Measurements from ENCODE around the gene PRMT9.

The PRMT9 gene

DNA sequence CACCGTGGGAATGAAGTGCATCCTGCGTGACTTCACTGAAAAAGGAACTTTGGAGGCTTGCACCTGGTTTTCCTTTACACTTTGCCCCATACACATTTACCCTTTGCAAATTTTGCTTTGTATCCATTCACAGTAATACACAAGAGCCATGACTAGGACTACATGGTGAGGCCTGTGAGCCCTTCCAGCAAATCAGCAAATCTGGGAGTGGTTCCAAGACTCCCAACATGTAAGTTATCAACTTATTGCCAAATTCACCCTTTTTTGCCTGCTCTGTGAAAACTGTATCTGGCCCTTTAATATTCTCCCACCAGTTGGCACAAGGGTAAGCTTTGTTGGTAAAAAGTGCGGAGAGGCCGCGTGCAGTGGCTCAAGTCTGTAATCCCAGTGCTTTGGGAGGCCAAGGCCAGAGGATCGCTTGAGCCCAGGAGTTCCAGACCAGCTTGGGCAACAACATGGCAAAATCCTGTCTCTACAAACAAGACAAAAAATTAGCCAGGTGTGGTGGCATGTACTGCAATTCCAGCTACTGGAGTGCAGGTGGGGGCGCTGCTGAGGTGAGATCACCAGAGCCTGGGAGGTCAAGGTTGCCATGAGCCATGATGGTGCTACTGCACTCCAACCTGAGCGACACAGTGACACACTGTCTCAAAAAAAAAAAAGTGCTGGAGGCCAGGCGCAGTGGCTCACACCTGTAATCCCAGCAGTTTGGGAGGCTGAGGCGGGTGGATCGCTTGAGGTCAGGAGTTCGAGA lies 5.0 kb downstream of the PRMT9 start:
- DNase-seq, result peak; percentile 5

DNA sequence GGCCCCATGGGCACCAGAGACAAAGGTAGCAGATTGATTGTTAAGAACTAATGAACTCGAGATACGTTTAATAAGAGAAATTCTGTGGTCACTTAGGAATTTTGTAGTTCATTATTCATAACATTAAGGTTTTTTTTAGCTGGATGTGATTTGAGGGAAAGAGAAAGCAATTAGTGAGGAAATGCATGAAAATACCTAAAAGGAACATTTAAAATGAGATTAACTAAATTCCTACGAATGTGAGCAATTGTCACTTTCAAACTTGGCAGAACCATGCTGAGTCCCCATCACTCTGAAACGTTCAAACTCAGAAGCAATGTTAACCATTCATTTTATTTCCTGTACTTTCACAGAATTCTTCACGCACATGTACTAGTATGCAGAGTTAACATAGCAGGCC lies 5.9 kb downstream of the PRMT9 start:
- no peak for DNase-seq

GRCh38 chr4:147674496-147674895 lies 9.5 kb downstream of the PRMT9 start:
- peak; percentile 43 for DNase-seq

DNA sequence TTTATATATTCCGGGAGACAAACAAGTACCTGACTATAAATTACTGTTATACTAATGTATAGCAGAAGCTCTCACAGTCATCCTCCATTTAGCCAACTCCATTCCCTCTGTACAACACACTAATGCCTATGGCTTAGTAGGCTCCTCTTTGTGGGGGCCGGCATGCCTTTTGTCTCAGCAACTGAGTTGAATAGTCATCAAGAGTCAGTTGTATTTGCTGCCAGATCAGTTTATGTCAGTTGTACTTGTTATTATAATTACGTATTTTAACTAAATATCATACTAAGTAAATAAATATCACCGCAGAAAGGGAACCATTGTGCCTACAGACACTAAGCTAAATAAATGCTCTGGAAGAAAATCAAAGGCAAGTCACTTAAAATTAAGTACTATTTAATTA lies 9.9 kb downstream of the PRMT9 start:
- DNase-seq, result peak; percentile 45

GRCh38 chr4:147658501-147658900 lies 25.5 kb downstream of the PRMT9 start:
- no peak for DNase-seq

DNA sequence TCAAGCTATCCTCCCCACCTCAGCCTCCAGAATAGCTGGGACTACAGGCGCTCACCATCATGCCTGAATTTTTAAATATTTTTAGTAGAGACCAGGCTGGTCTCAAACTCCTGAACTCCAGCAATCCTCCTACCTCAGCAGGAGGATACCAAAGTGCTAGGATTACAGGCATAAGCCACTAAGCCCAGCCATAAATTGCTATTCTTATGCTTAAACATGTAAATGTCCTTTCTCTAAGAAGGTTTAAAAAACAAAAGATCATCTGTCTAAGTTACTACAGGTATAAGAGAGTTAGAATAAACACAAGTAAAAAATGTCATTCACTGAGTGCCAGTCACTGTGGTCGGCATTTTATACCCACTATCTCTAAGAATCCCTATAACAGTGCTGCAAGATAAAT lies 28.3 kb downstream of the PRMT9 start:
- no peak for DNase-seq

GRCh38 chr4:147651563-147651962 lies 32.4 kb downstream of the PRMT9 start:
- no peak for DNase-seq

DNA sequence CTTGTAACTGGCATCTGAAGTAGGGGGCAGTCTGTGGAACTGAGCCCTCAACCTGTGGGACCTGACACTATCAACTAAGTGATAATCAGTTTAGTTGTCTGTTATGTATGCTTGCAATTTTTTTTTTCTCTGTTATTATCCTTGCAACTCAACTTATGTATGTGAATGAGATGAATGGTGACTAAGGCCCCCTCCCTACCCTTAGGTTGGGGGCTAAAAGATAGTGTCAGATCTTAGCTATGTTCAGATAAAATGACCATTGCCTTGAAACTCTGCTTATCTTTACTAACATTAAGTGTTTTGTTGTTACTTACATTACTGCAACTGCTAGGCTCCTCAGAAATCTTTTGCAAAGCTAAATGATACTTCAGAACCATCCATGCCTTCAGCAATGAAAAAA lies 35.3 kb downstream of the PRMT9 start:
- DNase-seq, result no peak

GRCh38 chr4:147645099-147645498 lies 38.9 kb downstream of the PRMT9 start:
- no peak for DNase-seq

GRCh38 chr4:147644471-147644870 lies 39.5 kb downstream of the PRMT9 start:
- no peak for DNase-seq

DNA sequence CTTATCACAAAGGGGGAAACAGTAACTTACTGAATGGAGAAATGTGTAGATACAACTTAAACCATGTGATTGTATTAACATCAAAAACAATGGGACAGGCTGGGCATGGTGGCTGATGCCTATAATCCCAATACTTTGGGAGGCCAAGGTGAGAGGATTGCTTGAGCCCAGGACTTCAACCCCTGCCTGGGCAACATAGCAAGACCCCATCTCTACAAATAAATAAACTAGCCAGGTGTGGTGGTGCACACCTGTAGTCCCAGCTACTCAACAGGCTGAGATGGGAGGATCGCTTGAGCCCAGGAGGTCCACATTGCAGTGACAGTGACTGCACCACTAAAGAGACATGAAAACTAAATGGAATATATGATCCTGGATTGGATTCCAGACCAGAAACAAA lies 40.3 kb downstream of the PRMT9 start:
- no peak for DNase-seq

- DNase-seq, result peak; percentile 0
These were observed 43.6 kb downstream of the PRMT9 start for GRCh38 chr4:147640331-147640730.

GRCh38 chr4:147639388-147639787 lies 44.6 kb downstream of the PRMT9 start:
- DNase-seq, result peak; percentile 23

GRCh38 chr4:147638942-147639341 lies 45.0 kb downstream of the PRMT9 start:
- DNase-seq, result no peak

GRCh38 chr4:147638365-147638764 lies 45.6 kb downstream of the PRMT9 start:
- DNase-seq, result no peak

GRCh38 chr4:147635348-147635747 lies 48.6 kb downstream of the PRMT9 start:
- DNase-seq, result no peak

- no peak for DNase-seq
These were observed 50.3 kb downstream of the PRMT9 start for GRCh38 chr4:147633643-147634042.

DNA sequence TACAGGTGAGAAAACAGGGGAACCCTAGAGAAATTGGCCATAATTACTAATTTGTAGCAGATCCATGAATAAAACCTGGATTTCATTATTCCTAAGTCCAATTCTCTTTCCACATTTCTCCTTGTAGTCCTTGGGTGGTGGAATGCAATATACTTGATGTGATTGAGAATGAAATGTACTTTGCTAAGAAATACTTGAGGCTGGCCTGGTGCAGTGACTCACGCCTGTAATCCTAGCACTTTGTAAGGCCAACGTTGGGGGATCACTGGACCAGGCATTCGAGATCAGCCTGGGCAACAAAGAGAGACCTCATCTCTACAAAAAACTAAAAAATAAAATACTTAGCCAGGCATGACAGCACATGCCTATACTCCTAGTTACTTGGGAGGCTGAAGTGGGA lies 50.9 kb downstream of the PRMT9 start:
- no peak for DNase-seq

DNA sequence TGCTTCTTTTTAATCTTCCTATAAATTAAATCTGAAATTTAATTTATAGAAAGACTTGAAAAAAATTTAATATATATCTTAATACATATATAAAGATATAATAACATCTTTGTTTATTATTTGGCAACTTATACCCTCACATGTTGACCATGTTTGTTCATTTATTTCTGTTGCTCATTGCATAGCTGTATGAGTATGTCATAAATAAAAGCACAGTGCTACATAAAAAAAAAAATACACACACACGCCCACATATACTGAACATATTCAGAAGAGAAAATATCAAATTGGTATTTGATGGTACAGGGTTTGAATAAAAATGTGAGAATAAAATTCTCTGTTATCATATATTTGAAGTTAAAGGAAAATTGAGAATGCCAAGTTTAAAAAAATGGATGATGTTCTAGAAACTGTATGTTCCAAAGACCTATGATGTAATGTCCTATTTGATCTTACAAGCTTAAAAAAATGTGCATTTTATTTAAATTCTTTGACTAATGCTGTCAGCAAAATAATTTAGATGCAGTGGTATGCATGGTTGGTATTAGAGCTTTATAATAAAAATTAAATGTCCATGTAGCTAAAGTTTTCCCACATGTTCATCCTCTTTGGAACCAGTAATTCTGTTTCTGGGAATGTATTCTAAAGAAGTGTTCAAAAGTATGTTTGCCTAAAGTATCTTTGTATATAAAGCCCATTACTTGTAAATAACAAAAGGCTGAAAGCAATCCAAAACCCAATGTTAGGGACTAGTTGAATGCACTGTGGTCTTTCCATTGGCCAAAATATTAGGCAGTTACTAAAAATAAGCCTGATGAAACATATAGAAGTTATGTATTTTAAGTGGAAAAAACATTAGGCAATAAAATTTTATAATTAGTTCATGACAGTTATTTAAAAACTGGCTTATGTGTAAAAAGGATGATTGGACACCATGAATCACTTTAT lies 53.9 kb downstream of the PRMT9 start:
- DNase-seq, result no peak

- no peak for DNase-seq
These were observed 55.5 kb downstream of the PRMT9 start for GRCh38 chr4:147628415-147628814.

- DNase-seq, result no peak
These were observed 57.1 kb downstream of the PRMT9 start for GRCh38 chr4:147626903-147627302.

GRCh38 chr4:147625733-147626132 lies 58.2 kb downstream of the PRMT9 start:
- DNase-seq, result no peak

DNA sequence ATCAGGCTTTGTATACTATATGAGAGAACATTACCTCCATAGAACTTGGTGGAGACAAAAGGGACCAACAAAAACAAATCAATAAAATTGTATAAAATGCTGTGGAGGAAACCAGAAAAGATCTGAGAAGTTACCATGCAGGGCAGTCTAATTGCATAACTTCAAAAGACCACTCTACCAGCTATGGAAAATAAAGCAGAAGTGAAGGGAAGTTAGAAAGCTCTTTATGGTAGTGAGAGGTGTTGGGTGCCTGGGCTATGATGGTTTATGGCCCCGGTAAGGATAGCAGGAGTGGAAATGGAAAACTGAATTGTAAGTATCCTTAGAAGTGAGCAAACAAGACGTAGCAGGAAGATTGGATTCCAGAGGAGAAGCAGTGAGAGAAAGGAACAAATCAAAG lies 63.6 kb downstream of the PRMT9 start:
- no peak for DNase-seq
